Activated B cell treated with CpG ODN at 0.5 μM for 24 hours (primary cell): ENCODE results near the gene AVL9. TPM values are rescaled to one million over a fixed set of nuclear protein-coding genes. Genes with fewer than 3 reads are reported as not detected.

Experiments used
- ATAC-seq: fragments of 200-7000 bp; cut with Tn5 transposase; one replicate; pipeline ENCODE4 v1.10.0; 2021; ENCODE audit warnings: low read depth, mild to moderate bottlenecking, moderate library complexity
- CTCF ChIA-PET: fragments of 350-600 bp; sonication (Branson Sonifier 250); formaldehyde crosslinking; loops from one replicate; lab custom pipeline; 2021; ENCODE audit warnings: antibody characterized with exemption; lab: Charles Lee
- POLR2A ChIA-PET: fragments of 350-600 bp; sonication (Branson Sonifier 250); formaldehyde crosslinking; loops from one replicate; lab custom pipeline; 2021; ENCODE audit warnings: antibody characterized with exemption; lab: Charles Lee
- DNase-seq: peaks from one replicate; pipeline ENCODE4 v3.0.0; 2022
- H3K27ac Mint-ChIP-seq: one replicate; pipeline ENCODE4 v1.8.0; 2020; ENCODE audit warnings: mixed read lengths
- H3K27me3 Mint-ChIP-seq: one replicate; pipeline ENCODE4 v1.8.0; 2021; ENCODE audit warnings: mixed read lengths
- H3K36me3 Mint-ChIP-seq: one replicate; pipeline ENCODE4 v1.8.0; 2021; ENCODE audit warnings: low read depth, mixed read lengths
- H3K4me1 Mint-ChIP-seq: one replicate; pipeline ENCODE4 v1.8.0; 2021; ENCODE audit warnings: mixed read lengths
- H3K4me3 Mint-ChIP-seq: one replicate; pipeline ENCODE4 v1.8.0; 2020; ENCODE audit warnings: mild to moderate bottlenecking, mixed read lengths
- H3K9me3 Mint-ChIP-seq: one replicate; pipeline ENCODE4 v1.8.0; 2020; ENCODE audit warnings: mixed read lengths
- intact Hi-C: fragments of 100-400 bp; cut with micrococcal nuclease; formaldehyde crosslinking; loops from one replicate; pipeline ENCODE4 v1.15.1; 2024
- total RNA-seq: library from RNA; stranded (reverse); gene quantifications from 2 replicates; pipeline ENCODE4 v1.2.3, GENCODE V29; 2022
- TF ChIP-seq, protein P1 (sequence below): fragments of 200-600 bp; IDR thresholded peaks from one replicate; pipeline ENCODE4 v1.8.0; 2022; ENCODE audit warnings: antibody characterized with exemption, mild to moderate bottlenecking

AVL9 gene
- total RNA-seq, 1 donor from 2014 or later, result 52.5 TPM

DNA sequence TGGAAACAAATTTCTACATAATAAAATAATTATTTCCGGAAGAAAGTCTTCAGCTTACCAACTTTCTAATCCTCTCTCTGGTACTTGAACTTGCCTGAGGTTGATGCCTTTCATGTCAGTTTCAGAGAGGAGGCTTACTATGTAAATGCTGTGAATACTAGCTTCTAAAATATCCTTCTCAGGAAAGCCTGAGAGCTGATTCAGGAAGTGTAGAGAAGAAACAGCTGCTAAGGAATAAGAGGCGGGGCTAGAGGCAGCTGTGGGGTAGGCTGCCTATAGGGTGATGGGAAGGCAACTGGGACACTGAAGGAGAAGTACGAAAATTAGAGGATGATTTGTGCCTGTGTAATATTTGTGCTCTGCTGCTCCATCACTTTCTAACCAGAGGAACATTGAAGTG lies 69.3 kb downstream of the AVL9 start:
- DNase-seq (no peak), ATAC-seq (no peak)
- Mint-ChIP-seq H3K27ac (no peak overlapping the region), H3K27me3 (no peaks in the 10 kb centered on the region), H3K4me1 (peaks cover 1% of the 10 kb centered on the region), H3K36me3 (peaks cover 52% of the 10 kb centered on the region), H3K9me3 (no peaks in the 10 kb centered on the region), H3K4me3 (no peak overlapping the region)
- CTCF ChIA-PET, result no interaction called here
- TF ChIP-seq, protein P1, sequence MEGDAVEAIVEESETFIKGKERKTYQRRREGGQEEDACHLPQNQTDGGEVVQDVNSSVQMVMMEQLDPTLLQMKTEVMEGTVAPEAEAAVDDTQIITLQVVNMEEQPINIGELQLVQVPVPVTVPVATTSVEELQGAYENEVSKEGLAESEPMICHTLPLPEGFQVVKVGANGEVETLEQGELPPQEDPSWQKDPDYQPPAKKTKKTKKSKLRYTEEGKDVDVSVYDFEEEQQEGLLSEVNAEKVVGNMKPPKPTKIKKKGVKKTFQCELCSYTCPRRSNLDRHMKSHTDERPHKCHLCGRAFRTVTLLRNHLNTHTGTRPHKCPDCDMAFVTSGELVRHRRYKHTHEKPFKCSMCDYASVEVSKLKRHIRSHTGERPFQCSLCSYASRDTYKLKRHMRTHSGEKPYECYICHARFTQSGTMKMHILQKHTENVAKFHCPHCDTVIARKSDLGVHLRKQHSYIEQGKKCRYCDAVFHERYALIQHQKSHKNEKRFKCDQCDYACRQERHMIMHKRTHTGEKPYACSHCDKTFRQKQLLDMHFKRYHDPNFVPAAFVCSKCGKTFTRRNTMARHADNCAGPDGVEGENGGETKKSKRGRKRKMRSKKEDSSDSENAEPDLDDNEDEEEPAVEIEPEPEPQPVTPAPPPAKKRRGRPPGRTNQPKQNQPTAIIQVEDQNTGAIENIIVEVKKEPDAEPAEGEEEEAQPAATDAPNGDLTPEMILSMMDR, result no peak
- POLR2A ChIA-PET, result no interaction called here
- intact Hi-C loops, result loop anchor here (5.0 kb wide), 1 partner anchor 67 kb away; the partner anchor contains the start of gene AVL9

DNA sequence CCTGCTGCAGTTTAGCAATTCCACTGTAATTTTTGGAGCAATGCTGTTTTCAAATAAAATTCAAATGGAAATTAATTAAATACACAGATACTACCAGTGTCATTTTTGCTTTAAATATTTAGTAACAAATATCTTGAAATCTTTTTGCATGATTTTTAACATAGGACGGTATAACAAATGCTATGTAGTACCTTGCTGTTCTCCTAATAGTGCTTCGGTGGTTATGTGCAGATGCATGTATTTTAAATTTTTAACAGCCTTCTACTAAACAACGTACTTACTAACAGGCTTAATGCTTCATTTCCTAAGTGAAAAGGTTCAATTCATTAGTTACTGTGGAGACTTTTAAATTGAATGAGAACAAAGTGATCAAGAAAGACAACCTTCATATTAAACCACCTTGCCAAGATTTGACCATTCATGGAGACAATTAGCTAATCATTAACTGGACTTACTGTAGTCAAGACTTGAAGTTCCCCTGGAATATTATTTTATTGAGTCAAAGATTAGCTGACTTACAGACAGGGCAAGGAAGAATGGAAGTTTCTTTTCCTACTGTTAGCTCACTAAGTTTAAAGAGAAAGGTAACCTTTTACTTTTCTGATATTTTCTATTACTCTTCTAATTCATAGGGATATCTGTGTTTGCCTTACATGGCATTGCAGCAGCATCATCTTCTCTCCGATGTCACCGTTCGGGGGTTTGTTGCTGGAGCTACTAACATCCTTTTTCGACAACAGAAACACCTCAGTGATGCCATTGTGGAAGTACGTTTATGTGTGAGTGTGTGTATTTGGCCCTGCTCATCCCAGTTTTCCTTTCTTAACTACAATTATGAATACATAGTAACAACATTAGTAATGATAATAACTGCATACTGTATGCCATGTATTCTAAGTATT lies 74.3 kb downstream of the AVL9 start:
- ChIA-PET POLR2A (no interaction called here), CTCF (no interaction called here)
- peaks cover 37% of the 10 kb centered on the region for H3K36me3 Mint-ChIP-seq
- intact Hi-C loops, result no loop called here
- H3K9me3 Mint-ChIP-seq, result no peaks in the 10 kb centered on the region
- H3K4me1 Mint-ChIP-seq, result peaks cover 4% of the 10 kb centered on the region
- no peaks in the 10 kb centered on the region for H3K27me3 Mint-ChIP-seq
- H3K27ac Mint-ChIP-seq, result no peak overlapping the region
- ATAC-seq (no peak), DNase-seq (no peak)
- H3K4me3 Mint-ChIP-seq, result no peak overlapping the region
- TF ChIP-seq, protein P1, result no peak

DNA sequence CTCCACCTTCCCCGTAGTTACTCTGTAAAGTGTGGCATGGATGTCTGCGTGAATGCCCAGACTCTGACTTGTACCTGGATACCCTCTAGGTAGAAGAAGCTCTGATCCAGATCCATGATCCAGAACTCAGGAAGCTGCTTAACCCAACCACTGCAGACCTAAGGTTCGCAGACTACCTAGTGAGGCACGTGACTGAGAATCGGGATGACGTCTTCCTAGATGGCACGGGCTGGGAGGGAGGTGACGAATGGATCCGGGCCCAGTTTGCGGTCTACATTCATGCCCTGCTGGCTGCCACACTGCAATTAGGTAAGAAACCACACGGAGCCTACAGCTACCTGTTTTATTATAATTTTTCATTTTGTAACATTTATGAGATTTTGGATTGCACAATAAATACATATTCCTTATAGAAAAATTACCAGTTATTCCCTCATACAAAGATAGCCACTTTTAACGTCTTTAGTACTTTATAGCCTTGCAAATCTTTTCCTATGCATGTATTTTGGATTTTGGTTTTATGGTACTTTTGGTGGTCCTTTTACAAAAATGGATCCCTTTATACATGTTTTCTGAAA lies 77.9 kb downstream of the AVL9 start:
- H3K27ac Mint-ChIP-seq, result peak overlapping the region; percentile 3
- DNase-seq (no peak), ATAC-seq (no peak)
- intact Hi-C loops, result no loop called here
- TF ChIP-seq, protein P1, result no peak
- CTCF ChIA-PET, result interaction anchor here (0.9 to 1.2 kb wide), 2 partner anchors 83 to 273 kb away, joined by 3 to 4 read pairs; partner anchors contain the start of gene LSM5
- no peak overlapping the region for H3K4me3 Mint-ChIP-seq
- H3K4me1 Mint-ChIP-seq, result peaks cover 4% of the 10 kb centered on the region
- POLR2A ChIA-PET, result interaction anchor here (0.6 kb wide), 1 partner anchor 82 kb away, joined by 7 read pairs; no protein-coding TSS in a partner anchor
- H3K9me3 Mint-ChIP-seq, result no peaks in the 10 kb centered on the region
- H3K36me3 Mint-ChIP-seq, result peaks cover 64% of the 10 kb centered on the region
- H3K27me3 Mint-ChIP-seq, result no peaks in the 10 kb centered on the region

DNA sequence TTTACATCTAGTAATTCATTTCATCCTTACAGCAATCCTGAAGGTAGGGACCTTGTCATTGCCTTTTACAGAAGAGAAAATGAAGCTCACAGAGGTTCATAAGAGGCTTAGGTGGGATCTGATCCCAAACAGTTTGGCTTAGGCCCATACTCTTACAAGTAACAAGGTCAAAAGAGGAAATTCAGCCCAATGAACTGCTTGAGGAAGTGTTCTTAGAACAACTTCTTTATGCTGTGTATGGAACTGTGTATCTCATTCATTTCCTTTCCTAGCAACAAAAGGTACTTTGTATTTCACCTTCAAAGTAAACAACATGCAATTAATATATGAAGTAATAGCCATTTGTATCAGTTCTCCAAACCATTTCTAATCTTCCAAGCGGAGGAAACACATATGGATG lies 79.3 kb downstream of the AVL9 start:
- H3K27me3 Mint-ChIP-seq, result no peaks in the 10 kb centered on the region
- H3K9me3 Mint-ChIP-seq, result no peaks in the 10 kb centered on the region
- H3K4me1 Mint-ChIP-seq, result peaks cover 4% of the 10 kb centered on the region
- CTCF ChIA-PET, result interaction anchor here (1.2 kb wide), 1 partner anchor 272 kb away, joined by 4 read pairs; no protein-coding TSS in a partner anchor
- TF ChIP-seq, protein P1, result no peak
- H3K27ac Mint-ChIP-seq, result no peak overlapping the region
- peaks cover 62% of the 10 kb centered on the region for H3K36me3 Mint-ChIP-seq
- no peak overlapping the region for H3K4me3 Mint-ChIP-seq
- DNase-seq, result no peak
- POLR2A ChIA-PET, result no interaction called here
- ATAC-seq, result no peak
- intact Hi-C loops, result no loop called here

DNA sequence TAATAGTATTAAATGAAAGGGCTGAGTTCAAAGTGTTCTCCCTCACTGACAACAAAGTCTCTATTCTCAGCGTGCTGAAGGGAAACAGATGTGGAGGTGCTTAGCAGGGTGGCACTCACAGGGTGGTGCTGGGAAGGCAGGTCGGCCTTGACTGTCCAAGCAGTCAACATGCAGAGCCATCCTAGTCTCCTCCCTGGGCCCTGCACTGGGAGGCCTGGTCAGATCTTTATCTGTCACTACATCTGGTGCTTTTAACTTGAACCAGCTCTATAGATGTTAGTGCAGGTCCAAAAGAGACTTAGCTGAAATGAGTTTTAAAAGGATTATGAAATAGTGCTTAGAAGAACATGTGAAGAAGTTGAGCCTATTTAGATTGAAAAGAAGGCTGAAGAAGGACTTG lies 82.1 kb downstream of the AVL9 start:
- H3K4me3 Mint-ChIP-seq, result no peak overlapping the region
- intact Hi-C loops, result no loop called here
- TF ChIP-seq, protein P1, result no peak
- H3K36me3 Mint-ChIP-seq, result peaks cover 76% of the 10 kb centered on the region
- H3K27me3 Mint-ChIP-seq, result no peaks in the 10 kb centered on the region
- peaks cover 4% of the 10 kb centered on the region for H3K4me1 Mint-ChIP-seq
- POLR2A ChIA-PET, result no interaction called here
- DNase-seq (no peak), ATAC-seq (no peak)
- H3K27ac Mint-ChIP-seq, result no peak overlapping the region
- H3K9me3 Mint-ChIP-seq, result no peaks in the 10 kb centered on the region
- CTCF ChIA-PET, result no interaction called here
